ENCODE data around the gene BANF2. TPM values are rescaled to one million over a fixed set of nuclear protein-coding genes. Genes with fewer than 3 reads are reported as not detected.

BANF2 gene
- total RNA-seq, 1 donor from 2014 or later, result not detected

DNA sequence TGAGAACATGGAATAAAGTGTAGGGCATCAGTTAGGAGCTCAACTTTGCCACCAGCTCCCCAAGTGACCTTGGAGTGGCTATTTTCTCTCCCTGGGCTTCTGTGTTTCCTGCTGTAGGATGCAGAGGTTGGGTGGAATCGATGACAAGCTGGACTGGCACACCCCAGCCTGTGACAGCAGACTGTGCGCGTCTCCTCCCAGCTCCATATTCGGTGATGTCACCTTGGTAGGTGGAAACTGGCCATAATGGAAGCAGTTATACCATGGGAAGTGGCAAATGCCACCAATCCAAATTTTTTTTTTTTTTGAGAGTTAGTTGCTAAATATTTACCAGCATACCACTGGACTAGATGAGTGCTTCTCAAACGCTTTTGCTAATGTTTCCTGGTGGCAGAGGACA, 85.2 kb downstream of the BANF2 start:
- no peaks in the 10 kb centered on the region for H3K36me3 Mint-ChIP-seq (ENCODE audit: low read depth)
- no peak for DNase-seq (ENCODE audit: low spot score)
- H3K27me3 Mint-ChIP-seq (ENCODE audit: low read depth), result no peaks in the 10 kb centered on the region
- peaks cover 3% of the 10 kb centered on the region for H3K9me3 Mint-ChIP-seq (ENCODE audit: low read depth)
- TF ChIP-seq, protein P1, sequence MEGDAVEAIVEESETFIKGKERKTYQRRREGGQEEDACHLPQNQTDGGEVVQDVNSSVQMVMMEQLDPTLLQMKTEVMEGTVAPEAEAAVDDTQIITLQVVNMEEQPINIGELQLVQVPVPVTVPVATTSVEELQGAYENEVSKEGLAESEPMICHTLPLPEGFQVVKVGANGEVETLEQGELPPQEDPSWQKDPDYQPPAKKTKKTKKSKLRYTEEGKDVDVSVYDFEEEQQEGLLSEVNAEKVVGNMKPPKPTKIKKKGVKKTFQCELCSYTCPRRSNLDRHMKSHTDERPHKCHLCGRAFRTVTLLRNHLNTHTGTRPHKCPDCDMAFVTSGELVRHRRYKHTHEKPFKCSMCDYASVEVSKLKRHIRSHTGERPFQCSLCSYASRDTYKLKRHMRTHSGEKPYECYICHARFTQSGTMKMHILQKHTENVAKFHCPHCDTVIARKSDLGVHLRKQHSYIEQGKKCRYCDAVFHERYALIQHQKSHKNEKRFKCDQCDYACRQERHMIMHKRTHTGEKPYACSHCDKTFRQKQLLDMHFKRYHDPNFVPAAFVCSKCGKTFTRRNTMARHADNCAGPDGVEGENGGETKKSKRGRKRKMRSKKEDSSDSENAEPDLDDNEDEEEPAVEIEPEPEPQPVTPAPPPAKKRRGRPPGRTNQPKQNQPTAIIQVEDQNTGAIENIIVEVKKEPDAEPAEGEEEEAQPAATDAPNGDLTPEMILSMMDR (IDR thresholded peaks at IDR 0.05), result no peak
- peaks cover 55% of the 10 kb centered on the region for H3K4me1 Mint-ChIP-seq (ENCODE audit: low read depth)
- no peak overlapping the region for H3K4me3 Mint-ChIP-seq (ENCODE audit: unreplicated experiment)
- no peak overlapping the region for H3K27ac Mint-ChIP-seq (ENCODE audit: unreplicated experiment)

Other genes with a start within 250 kb of the BANF2 start
- 9.6 to 14.4 TPM (median 11.7 TPM) in 3 replicates for gene BFSP1, start 168.6 kb upstream of the BANF2 start, total RNA-seq
- 878 to 1,290 TPM (median 1,265 TPM) in 3 replicates for gene DSTN, start 129.9 kb upstream of the BANF2 start, total RNA-seq
- 459 to 621 TPM (median 460 TPM) in 3 replicates for gene RRBP1, start 17.7 kb upstream of the BANF2 start, total RNA-seq